ENCODE measurements around the gene CLEC2L.

The CLEC2L gene

GRCh38 chr7:139523199-139523941 is at the start of gene CLEC2L:
CLEC2L (plus strand) TSS chr7:139523685; CDS start chr7:139523928, 243 bp downstream.
- DNase-seq, result no peak

DNA sequence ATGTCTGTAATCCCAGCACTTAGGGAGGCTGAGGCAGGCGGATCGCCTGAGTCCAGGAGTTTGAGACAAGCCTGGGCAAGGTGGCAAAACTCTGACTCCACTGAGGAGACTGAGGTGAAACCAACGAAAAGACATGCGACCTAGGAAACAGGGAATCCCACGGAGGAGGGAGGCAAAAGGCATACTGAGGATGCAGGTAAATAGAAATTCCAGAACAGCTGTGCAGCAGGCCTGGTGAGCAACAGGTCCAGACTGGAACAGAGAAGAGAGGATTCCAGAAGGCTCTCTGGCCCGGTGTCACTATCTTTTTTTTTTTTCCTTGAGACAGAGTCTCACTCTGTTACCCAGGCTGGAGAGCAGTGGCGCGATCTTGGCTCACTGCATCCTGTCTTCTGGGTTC is 47.3 kb upstream of the CLEC2L start:
- DNase-seq, result no peak

DNA sequence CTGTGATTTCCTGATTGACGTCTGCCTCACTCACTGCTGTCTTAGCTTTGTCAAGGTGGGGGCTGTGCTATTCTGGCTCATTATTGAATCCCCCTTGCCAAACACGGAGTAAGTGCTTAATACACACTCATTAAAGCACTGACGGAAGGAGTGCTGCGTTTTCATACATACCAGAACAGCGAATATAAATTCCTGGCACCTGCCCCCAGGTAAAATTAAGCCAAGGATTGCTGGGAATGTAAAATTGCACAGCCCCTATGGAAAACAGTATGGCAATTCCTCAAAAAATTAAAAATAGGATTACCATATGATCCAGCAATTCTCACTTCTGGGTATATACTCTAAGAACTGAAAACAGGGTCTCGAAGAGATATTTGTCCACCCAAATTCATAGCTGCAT is 46.6 kb upstream of the CLEC2L start:
- DNase-seq, result no peak

- DNase-seq, result no peak
Measured at GRCh38 chr7:139479620-139480019, 43.9 kb upstream of the CLEC2L start.

- no peak for DNase-seq
Measured at GRCh38 chr7:139481364-139481763, 42.1 kb upstream of the CLEC2L start.

DNA sequence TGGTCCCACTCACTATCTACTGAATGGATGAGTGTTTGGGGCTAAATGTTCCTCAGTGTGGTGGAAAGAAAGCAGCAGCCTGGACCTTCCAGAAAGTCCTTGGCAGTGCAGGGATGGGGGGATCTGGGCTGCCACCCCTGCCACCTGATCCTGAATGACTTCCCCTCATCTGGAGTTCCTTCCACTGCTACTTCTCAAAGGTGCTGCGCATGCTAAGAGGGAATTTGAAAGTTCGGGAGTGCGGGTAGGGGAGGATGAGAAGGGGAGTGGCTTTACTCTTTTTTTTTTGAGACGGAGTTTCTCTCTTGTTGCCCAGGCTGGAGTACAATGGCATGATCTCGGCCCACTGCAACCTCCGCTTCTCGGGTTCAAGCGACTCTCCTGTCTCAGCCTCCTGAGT is 41.4 kb upstream of the CLEC2L start:
- DNase-seq, result no peak

GRCh38 chr7:139482662-139483466 is 40.6 kb upstream of the CLEC2L start:
- DNase-seq, result peak; percentile 56

GRCh38 chr7:139487366-139488080 is 36.0 kb upstream of the CLEC2L start:
- no peak for DNase-seq

- DNase-seq, result no peak
Measured at GRCh38 chr7:139488810-139489209, 34.7 kb upstream of the CLEC2L start.

DNA sequence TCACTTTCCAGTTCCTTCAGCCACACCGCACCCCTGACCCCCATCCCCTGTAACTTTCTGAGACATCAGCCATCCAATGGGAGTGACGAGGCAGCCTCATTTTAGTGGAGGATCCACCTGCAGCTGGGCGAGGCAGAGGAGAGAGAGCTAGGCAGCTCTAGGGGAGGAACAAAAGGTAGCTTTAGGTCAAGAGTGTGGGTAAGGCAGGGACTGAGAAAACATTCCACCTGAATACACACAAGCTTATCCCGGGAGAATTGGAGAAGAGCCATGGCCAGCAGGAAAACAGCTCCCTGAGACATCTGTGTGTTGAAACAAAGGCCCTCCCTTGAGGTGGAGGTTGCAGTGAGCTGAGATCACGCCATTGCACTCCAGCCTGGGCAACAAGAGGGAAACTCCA is 33.4 kb upstream of the CLEC2L start:
- DNase-seq, result no peak

DNA sequence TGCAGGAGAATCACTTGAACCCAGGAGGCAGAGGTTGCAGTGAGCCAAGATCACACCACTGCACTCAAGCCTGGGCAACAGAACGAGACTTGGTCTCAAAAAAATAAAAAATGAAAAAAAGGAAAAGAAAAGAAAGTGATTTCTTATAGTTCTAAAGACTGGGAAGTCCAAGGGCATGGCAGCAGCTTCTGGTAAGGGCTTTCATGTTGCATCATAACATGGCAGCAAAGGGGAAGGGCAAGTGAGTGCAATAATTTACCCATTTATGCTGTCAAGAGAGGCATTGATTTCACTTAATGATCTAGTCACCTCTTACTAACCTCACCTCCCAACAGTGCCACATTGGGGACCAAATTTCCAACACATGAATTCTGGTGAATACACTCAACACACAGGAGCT is 31.2 kb upstream of the CLEC2L start:
- no peak for DNase-seq

- DNase-seq, result no peak
Measured at GRCh38 chr7:139494835-139495579, 28.5 kb upstream of the CLEC2L start.

DNA sequence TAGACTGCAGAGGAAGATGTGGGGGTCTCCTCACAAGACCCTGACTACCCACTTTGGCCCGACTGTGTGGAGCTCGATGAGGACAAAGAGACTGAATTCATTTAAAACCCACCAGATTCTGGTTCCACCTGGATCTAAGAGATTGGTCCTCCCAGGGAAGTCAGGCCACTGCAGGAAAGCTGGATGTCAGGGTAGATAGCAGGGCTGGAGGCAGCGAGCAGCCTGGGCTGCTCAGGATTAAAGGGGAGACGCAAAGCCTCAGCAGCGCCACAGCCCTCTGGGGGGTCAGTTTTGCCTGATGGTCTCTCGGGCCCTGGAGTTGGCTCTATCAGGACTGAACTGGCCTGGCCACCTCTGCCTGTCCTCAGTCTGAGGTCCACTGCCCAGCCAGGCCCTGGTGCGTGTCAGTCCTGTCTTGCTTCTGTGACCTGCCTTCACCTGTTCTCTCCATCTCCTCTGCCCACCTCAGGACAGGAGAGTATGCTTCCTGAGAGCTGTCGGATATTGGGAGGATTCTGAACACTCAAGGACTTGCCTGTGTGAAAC is 27.8 kb upstream of the CLEC2L start:
- DNase-seq, result no peak

- no peak for DNase-seq
Measured at GRCh38 chr7:139496528-139496927, 27.0 kb upstream of the CLEC2L start.

DNA sequence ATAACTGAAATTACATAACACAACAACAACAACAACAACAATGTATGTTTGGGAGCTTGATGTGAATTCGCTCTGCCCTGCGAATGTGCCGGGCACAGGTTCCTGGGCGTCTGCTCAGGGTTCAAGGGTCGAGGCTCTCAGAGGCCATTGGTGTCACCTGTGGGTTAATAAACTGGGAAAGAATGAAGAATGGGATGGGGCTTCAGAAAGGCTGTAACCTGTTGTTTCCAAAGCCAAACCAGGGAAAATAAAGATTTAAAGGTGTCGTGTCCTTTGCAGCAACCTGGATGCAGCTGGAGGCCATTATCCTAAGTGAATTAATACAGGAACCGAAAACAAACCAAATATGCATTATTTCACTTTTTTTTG is 22.7 kb upstream of the CLEC2L start:
- DNase-seq, result no peak

- no peak for DNase-seq
Measured at GRCh38 chr7:139502226-139502625, 21.3 kb upstream of the CLEC2L start.

- no peak for DNase-seq
Measured at GRCh38 chr7:139505563-139505962, 17.9 kb upstream of the CLEC2L start.

- DNase-seq, result no peak
Measured at GRCh38 chr7:139509535-139509934, 13.9 kb upstream of the CLEC2L start.

DNA sequence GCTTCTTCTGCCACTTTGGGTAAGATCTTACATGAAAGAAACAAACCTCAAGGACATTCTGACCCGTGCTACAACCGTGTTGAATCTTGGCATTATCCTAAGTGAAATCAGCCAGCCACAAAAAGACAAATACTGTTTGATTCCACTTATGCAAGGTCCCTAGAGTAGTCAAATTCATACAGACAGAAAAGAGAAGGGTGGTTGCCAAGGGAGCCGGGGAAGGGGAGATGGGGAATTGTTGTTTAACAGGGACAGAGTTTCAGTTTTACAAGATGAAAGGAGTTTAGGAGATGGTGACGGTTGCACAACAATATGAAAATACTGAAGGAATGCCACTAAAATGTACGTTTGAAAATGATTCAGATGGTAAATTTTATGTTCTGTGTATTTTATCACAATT is 12.2 kb upstream of the CLEC2L start:
- no peak for DNase-seq

DNA sequence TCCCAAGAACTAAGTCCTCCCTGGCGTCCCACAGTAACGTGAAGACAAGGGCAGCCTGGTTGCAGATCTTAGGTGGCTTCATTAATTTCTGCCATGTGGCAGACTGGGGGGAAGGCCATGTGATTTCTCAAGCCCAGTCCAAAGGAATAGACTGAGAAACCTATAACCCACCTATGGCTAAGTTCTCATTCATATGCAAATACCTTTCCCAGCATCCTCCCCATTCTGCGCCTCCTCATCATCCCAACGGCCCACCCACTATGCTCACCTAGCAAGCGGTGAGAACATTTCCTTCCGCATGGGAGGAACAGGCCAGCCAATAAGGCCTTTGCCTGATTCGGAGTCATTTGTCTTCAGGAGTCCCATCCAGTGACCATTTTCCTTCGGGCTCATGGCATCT is 8.2 kb upstream of the CLEC2L start:
- no peak for DNase-seq

GRCh38 chr7:139521439-139521838 is 2.0 kb upstream of the CLEC2L start:
- DNase-seq, result no peak

DNA sequence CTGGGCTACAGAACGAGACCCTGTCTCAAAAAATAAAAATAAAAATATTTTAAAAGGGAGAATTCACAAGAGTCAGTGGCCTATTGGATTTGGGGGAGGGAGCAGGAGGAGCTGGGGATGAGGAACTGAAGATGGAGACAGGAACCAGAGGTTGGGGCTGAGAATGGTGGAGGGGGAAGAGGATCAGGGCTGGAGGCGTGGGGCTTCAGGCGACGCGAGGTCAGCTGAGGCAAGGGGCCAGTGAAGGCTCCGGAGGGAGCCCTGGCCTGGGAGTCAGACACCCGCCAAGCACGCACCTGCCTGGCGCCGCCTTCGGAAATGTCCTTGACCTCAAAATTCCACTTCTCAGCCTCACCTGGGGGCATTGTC is 671 bp upstream of the CLEC2L start:
- no peak for DNase-seq

All from activated CD8-positive, alpha-beta memory T cell treated with anti-CD3 and anti-CD28 coated beads for 24 hours (primary cell).